H9 (cell line): ENCODE measurements around the gene TOR4A. TPM values are rescaled to one million over a fixed set of nuclear protein-coding genes. Genes with fewer than 3 reads are reported as not detected.

Source experiments
- DNase-seq: peaks from one replicate; pipeline ENCODE4 v3.0.0-alpha.2; 2017
- H2AFZ ChIP-seq: one replicate; pipeline ENCODE4 v1.6.1; 2013; ENCODE audit warnings: mild to moderate bottlenecking, low read length, control low read depth, moderate library complexity
- H2AK5ac ChIP-seq: 2 replicates; pipeline ENCODE4 v1.6.1; 2013; ENCODE audit warnings: low read length, control low read depth, mixed read lengths; ENCODE audit not compliant: insufficient read length
- H2BK120ac ChIP-seq: one replicate; pipeline ENCODE4 v1.6.1; 2013; ENCODE audit warnings: low read depth, mild to moderate bottlenecking, low read length, control low read depth, inconsistent platforms; ENCODE audit not compliant: poor library complexity, severe bottlenecking
- H2BK12ac ChIP-seq: 2 replicates; pipeline ENCODE4 v1.6.1; 2013; ENCODE audit warnings: low read length, control low read depth, mixed read lengths, low read depth; ENCODE audit not compliant: insufficient read length
- H2BK15ac ChIP-seq: 2 replicates; pipeline ENCODE4 v1.6.1; 2013; ENCODE audit warnings: low read depth, low read length, control low read depth
- H2BK20ac ChIP-seq: one replicate; pipeline ENCODE4 v1.6.1; 2013; ENCODE audit warnings: low read depth, mild to moderate bottlenecking, low read length, control low read depth, inconsistent platforms; ENCODE audit not compliant: poor library complexity, severe bottlenecking
- H2BK5ac ChIP-seq: 2 replicates; pipeline ENCODE4 v1.6.1; 2013; ENCODE audit warnings: low read length, control low read depth, mixed read lengths; ENCODE audit not compliant: insufficient read length
- H3K14ac ChIP-seq: 2 replicates; pipeline ENCODE4 v1.6.1; 2013; ENCODE audit warnings: low read length, control low read depth; ENCODE audit not compliant: insufficient read depth
- H3K18ac ChIP-seq: 2 replicates; pipeline ENCODE4 v1.6.1; 2013; ENCODE audit warnings: low read depth, mild to moderate bottlenecking, mixed read lengths, low read length, control low read depth; ENCODE audit not compliant: insufficient read length
- H3K23ac ChIP-seq: 2 replicates; pipeline ENCODE4 v1.6.1; 2013; ENCODE audit warnings: low read length, control low read depth, mixed read lengths, low read depth; ENCODE audit not compliant: insufficient read length
- H3K23me2 ChIP-seq: 2 replicates; pipeline ENCODE4 v1.6.1; 2013; ENCODE audit warnings: low read depth, mild to moderate bottlenecking, mixed read lengths, low read length, control low read depth; ENCODE audit not compliant: insufficient read length, poor library complexity, severe bottlenecking
- H3K27ac ChIP-seq: 2 replicates; pipeline ENCODE4 v1.5.1; 2013; ENCODE audit warnings: low read length, control low read depth, mixed read lengths, low read depth; ENCODE audit not compliant: insufficient read length
- H3K27me3 ChIP-seq: 2 replicates; pipeline ENCODE4 v1.6.1; 2013; ENCODE audit warnings: low read length, control low read depth, inconsistent platforms; ENCODE audit not compliant: insufficient read depth
- H3K4ac ChIP-seq: 2 replicates; pipeline ENCODE4 v1.6.1; 2013; ENCODE audit warnings: low read depth, mild to moderate bottlenecking, control low read depth, inconsistent platforms, low read length, moderate library complexity
- H3K4me1 ChIP-seq: 2 replicates; pipeline ENCODE4 v1.6.1; 2013; ENCODE audit warnings: low read length, control low read depth, inconsistent platforms; ENCODE audit not compliant: insufficient read depth
- H3K4me2 ChIP-seq: 2 replicates; pipeline ENCODE4 v1.6.1; 2013; ENCODE audit warnings: low read length, control low read depth, mixed read lengths; ENCODE audit not compliant: insufficient read length, insufficient read depth
- H3K56ac ChIP-seq: 2 replicates; pipeline ENCODE4 v1.6.1; 2013; ENCODE audit warnings: low read depth, mild to moderate bottlenecking, mixed read lengths, low read length, control low read depth; ENCODE audit not compliant: insufficient read length
- H3K79me1 ChIP-seq: 2 replicates; pipeline ENCODE4 v1.6.1; 2013; ENCODE audit warnings: low read depth, mild to moderate bottlenecking, moderate library complexity, low read length, control low read depth, inconsistent platforms; ENCODE audit not compliant: insufficient read depth, poor library complexity, severe bottlenecking
- H3K79me2 ChIP-seq: 2 replicates; pipeline ENCODE4 v1.6.1; 2013; ENCODE audit warnings: low read length, control low read depth, inconsistent platforms; ENCODE audit not compliant: insufficient read depth
- H3K9ac ChIP-seq: 2 replicates; pipeline ENCODE4 v1.6.1; 2013; ENCODE audit warnings: low read length, control low read depth, mixed read lengths; ENCODE audit not compliant: insufficient read length; ENCODE audit errors: extremely low read depth
- H3K9me3 ChIP-seq: one replicate; pipeline ENCODE4 v1.6.1; 2013; ENCODE audit warnings: low read depth, low read length, inconsistent platforms; ENCODE audit not compliant: control insufficient read depth
- H3T11ph ChIP-seq: one replicate; pipeline ENCODE4 v1.6.1; 2013; ENCODE audit warnings: mild to moderate bottlenecking, low read length, control low read depth, inconsistent platforms
- H4K20me1 ChIP-seq: one replicate; pipeline ENCODE4 v1.6.1; 2013; ENCODE audit not compliant: control insufficient read depth, insufficient read length, insufficient read depth
- H4K5ac ChIP-seq: 2 replicates; pipeline ENCODE4 v1.6.1; 2013; ENCODE audit warnings: low read depth, mild to moderate bottlenecking, mixed read lengths, low read length, control low read depth; ENCODE audit not compliant: insufficient read length
- H4K8ac ChIP-seq: replicated peaks from 2 replicates; pipeline ENCODE4 v1.6.1; 2013; ENCODE audit warnings: low read length, control low read depth, mixed read lengths, low read depth; ENCODE audit not compliant: insufficient read length
- H4K91ac ChIP-seq: 2 replicates; pipeline ENCODE4 v1.6.1; 2013; ENCODE audit warnings: low read depth, mild to moderate bottlenecking, moderate library complexity, mixed read lengths, low read length, control low read depth; ENCODE audit not compliant: insufficient read length
- H3K27ac Mint-ChIP-seq, 3 experiments: 2 replicates in 2 of 3; 3 replicates in 1 of 3; pipeline ENCODE4 v1.8.0; 2020 to 2021; ENCODE audit warnings: mixed read lengths in 3 of 3, mild to moderate bottlenecking in 1 of 3, moderate library complexity in 1 of 3
- H3K27me3 Mint-ChIP-seq: 2 replicates; pipeline ENCODE4 v1.8.0; 2021; ENCODE audit warnings: low read depth, mild to moderate bottlenecking, moderate library complexity, mixed read lengths
- H3K36me3 Mint-ChIP-seq, 3 experiments: 2 replicates in 2 of 3; 3 replicates in 1 of 3; pipeline ENCODE4 v1.8.0; 2020 to 2021; ENCODE audit warnings: low read depth in 3 of 3, mixed read lengths in 3 of 3; ENCODE audit not compliant: insufficient read depth in 1 of 3
- H3K4me1 Mint-ChIP-seq, 2 experiments: 2 replicates each; pipeline ENCODE4 v1.8.0; 2020; ENCODE audit warnings: mixed read lengths in 2 of 2
- H3K4me3 Mint-ChIP-seq, 2 experiments: 2 replicates in 1 of 2; 3 replicates in 1 of 2; pipeline ENCODE4 v1.8.0; 2020 to 2021; ENCODE audit warnings: mild to moderate bottlenecking in 2 of 2, mixed read lengths in 2 of 2, moderate library complexity in 1 of 2
- H3K9me3 Mint-ChIP-seq, 2 experiments: 2 replicates in 1 of 2; 3 replicates in 1 of 2; pipeline ENCODE4 v1.8.0; 2020; ENCODE audit warnings: mild to moderate bottlenecking in 2 of 2, mixed read lengths in 2 of 2, moderate library complexity in 1 of 2
- CTCF ChIP-seq: fragments of 200-600 bp; sonication (generic); conservative IDR thresholded peaks from 3 replicates; pipeline ENCODE4 v1.8.0; 2021; ENCODE audit warnings: antibody characterized with exemption, mild to moderate bottlenecking
- WGBS: extraction: QIAGEN DNeasy Blood & Tissue Kit; methylation state at CpG from one replicate; pipeline ENCODE4 v1.1.7; 2013; ENCODE audit warnings: missing lambda C conversion rate, low lambda C conversion rate, mixed read lengths; ENCODE audit not compliant: insufficient read length; ENCODE audit errors: extremely low coverage; 5-methylcytosine and 5-hydroxymethylcytosine counted together
- total RNA-seq: library from RNA; stranded (reverse); gene quantifications from 2 replicates; pipeline ENCODE4 v1.2.1, GENCODE V29; 2021

TOR4A gene
- total RNA-seq, 1 experiment from 2014 or later, result 6.2 TPM

- no peak within 1 kb of the TSS for H2AFZ ChIP-seq
- no peak within 1 kb of the TSS for H3K18ac ChIP-seq
- H2BK12ac ChIP-seq, result no peak within 1 kb of the TSS
- H3K79me2 ChIP-seq, result no peaks in the 10 kb centered on the region
- no peak within 1 kb of the TSS for H2AK5ac ChIP-seq
- Mint-ChIP-seq H3K4me1 (peaks cover 7 to 11% of the 10 kb centered on the region in 2 experiments), H3K9me3 (no peaks in the 10 kb centered on the region), H3K36me3 (no peaks in the 10 kb centered on the region), H3K4me3 (no peak within 1 kb of the TSS), H3K27me3 (peaks cover 7% of the 10 kb centered on the region), H3K27ac (no peak within 1 kb of the TSS)
- H3K9ac ChIP-seq, result no peak within 1 kb of the TSS
- H3K79me1 ChIP-seq, result no peaks in the 10 kb centered on the region
- no peak within 1 kb of the TSS for H2BK15ac ChIP-seq
- H4K20me1 ChIP-seq, result no peaks in the 10 kb centered on the region
- DNase-seq, result no peak
- H3K27ac ChIP-seq, result no peak within 1 kb of the TSS
- no peaks in the 10 kb centered on the region for H3K27me3 ChIP-seq
- no peak within 1 kb of the TSS for H3K56ac ChIP-seq
- H2BK20ac ChIP-seq, result no peak within 1 kb of the TSS
- no peak within 1 kb of the TSS for H3K4ac ChIP-seq
- H2BK120ac ChIP-seq, result no peak within 1 kb of the TSS
- H4K5ac ChIP-seq, result no peak within 1 kb of the TSS
- no peaks in the 10 kb centered on the region for H3K9me3 ChIP-seq
- TF ChIP-seq CTCF, result no peak
- H4K8ac ChIP-seq, result no peak within 1 kb of the TSS
- WGBS, result no CpG with 5 or more reads among the region's 14 CpGs
- H3T11ph ChIP-seq, result no peak within 1 kb of the TSS
- H3K23me2 ChIP-seq, result no peaks in the 10 kb centered on the region
- no peak within 1 kb of the TSS for H3K4me2 ChIP-seq
- no peak within 1 kb of the TSS for H3K23ac ChIP-seq
- H4K91ac ChIP-seq, result no peak within 1 kb of the TSS
- no peaks in the 10 kb centered on the region for H3K4me1 ChIP-seq
- H3K14ac ChIP-seq, result no peak within 1 kb of the TSS
- H2BK5ac ChIP-seq, result no peak within 1 kb of the TSS
These were observed 46.7 kb upstream of the TOR4A start, which contains the start of gene SLC34A3 for GRCh38 chr9:137230705-137231371. TSS of gene SLC34A3 (plus strand) at chr9:137230901. CDS start at chr9:137231703, 802 bp downstream.
